ENCODE data around the gene SLC7A8. TPM values are rescaled to one million over a fixed set of nuclear protein-coding genes. Genes with fewer than 3 reads are reported as not detected.

SLC7A8 gene
- total RNA-seq, 3 donors from 2014 or later (not counting 1 experiment from before 2014, with no cell fraction given): 0.42 to 1.2 (median 1.0) TPM

DNA sequence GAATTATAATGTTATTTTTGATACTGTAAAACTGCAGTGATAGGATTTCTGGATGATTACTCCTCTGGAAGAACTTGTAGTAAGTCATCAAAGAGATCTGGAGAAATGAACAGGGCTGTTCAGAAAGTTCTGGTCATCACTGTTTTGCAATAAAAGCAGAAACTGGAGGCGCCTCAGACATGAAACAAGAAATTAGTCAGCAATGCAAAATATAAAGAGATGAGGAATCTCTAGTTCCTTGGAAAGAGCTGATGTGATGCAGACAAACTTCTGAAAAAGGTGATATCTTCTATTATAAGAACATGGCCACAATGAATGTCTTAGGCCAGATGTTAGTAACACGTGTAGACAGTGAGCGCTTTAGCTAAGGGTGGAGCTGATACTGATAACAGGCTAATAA lies 98.0 kb downstream of the SLC7A8 start:
- Histone ChIP-seq H3K9me3 (ENCODE audit: control insufficient read depth, insufficient read depth, low read length) (no peaks in the 10 kb centered on the region), H3K27me3 (ENCODE audit: control insufficient read depth, insufficient read depth, low read length) (no peaks in the 10 kb centered on the region), H3K36me3 (ENCODE audit: control insufficient read depth, insufficient read depth, low read length) (peaks cover 81% of the 10 kb centered on the region), H3K4me3 (ENCODE audit: low read length) (no peak overlapping the region), H3K4me1 (ENCODE audit: control insufficient read depth, insufficient read depth, low read length) (no peaks in the 10 kb centered on the region), H3K27ac (ENCODE audit: low read length) (no peak overlapping the region)
- TF ChIP-seq, protein P1, sequence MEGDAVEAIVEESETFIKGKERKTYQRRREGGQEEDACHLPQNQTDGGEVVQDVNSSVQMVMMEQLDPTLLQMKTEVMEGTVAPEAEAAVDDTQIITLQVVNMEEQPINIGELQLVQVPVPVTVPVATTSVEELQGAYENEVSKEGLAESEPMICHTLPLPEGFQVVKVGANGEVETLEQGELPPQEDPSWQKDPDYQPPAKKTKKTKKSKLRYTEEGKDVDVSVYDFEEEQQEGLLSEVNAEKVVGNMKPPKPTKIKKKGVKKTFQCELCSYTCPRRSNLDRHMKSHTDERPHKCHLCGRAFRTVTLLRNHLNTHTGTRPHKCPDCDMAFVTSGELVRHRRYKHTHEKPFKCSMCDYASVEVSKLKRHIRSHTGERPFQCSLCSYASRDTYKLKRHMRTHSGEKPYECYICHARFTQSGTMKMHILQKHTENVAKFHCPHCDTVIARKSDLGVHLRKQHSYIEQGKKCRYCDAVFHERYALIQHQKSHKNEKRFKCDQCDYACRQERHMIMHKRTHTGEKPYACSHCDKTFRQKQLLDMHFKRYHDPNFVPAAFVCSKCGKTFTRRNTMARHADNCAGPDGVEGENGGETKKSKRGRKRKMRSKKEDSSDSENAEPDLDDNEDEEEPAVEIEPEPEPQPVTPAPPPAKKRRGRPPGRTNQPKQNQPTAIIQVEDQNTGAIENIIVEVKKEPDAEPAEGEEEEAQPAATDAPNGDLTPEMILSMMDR (IDR thresholded peaks at IDR 0.05): no peak
- peaks cover 31% of the 10 kb centered on the region for H3K36me3 Mint-ChIP-seq
- WGBS (ENCODE audit: insufficient coverage): 96% methylated on average over 3 of the region's 3 CpGs
- intact Hi-C loops (cut with micrococcal nuclease): no loop called here
- H3K4me1 Mint-ChIP-seq: peaks cover 7 to 20% of the 10 kb centered on the region in 2 donors
- ATAC-seq (no peak), DNase-seq (no peak)
- H3K9me3 Mint-ChIP-seq: no peaks in the 10 kb centered on the region
- H3K27me3 Mint-ChIP-seq (ENCODE audit: low read depth in 2 of 2): no peaks in the 10 kb centered on the region
- H3K27ac Mint-ChIP-seq: peak overlapping the region; percentile 18 to 49
- no peak overlapping the region for H3K4me3 Mint-ChIP-seq

DNA sequence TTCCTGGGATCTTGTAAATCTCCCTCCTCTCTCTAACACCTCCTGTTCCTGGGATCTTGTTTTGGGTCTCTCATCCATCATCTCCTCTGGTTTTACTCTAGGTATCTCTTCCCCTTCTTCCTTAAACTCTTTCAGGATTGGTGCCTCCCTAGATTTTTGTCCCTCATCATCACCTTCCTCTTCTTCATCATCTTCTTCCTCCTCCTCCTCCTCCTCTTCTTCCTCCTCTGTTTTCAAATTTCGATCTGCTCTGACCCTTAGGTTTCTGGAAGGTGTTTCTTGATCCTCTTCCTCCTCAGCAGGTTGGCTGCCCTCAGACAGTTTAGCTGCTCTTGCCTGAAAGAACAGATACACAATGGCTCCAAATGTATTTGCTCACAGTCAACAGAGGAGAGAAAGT lies 103.0 kb downstream of the SLC7A8 start:
- no peaks in the 10 kb centered on the region for H3K4me1 ChIP-seq (ENCODE audit: control insufficient read depth, insufficient read depth, low read length)
- Mint-ChIP-seq H3K4me1 (peaks cover under 1 to 6% of the 10 kb centered on the region in 2 donors), H3K27ac (peak overlapping the region; percentile 14 to 53), H3K36me3 (peaks cover 31% of the 10 kb centered on the region), H3K4me3 (no peak overlapping the region), H3K27me3 (ENCODE audit: low read depth in 2 of 2) (no peaks in the 10 kb centered on the region), H3K9me3 (no peaks in the 10 kb centered on the region)
- no peak overlapping the region for H3K4me3 ChIP-seq (ENCODE audit: low read length)
- WGBS (ENCODE audit: insufficient coverage): 90% methylated on average over 1 of the region's 1 CpG
- ATAC-seq (no peak), DNase-seq (no peak)
- no peak overlapping the region for H3K27ac ChIP-seq (ENCODE audit: low read length)
- no peaks in the 10 kb centered on the region for H3K27me3 ChIP-seq (ENCODE audit: control insufficient read depth, insufficient read depth, low read length)
- intact Hi-C loops (cut with micrococcal nuclease): no loop called here
- H3K9me3 ChIP-seq (ENCODE audit: control insufficient read depth, insufficient read depth, low read length): no peaks in the 10 kb centered on the region
- TF ChIP-seq, protein P1 (IDR thresholded peaks at IDR 0.05): no peak
- peaks cover 84% of the 10 kb centered on the region for H3K36me3 ChIP-seq (ENCODE audit: control insufficient read depth, insufficient read depth, low read length)

DNA sequence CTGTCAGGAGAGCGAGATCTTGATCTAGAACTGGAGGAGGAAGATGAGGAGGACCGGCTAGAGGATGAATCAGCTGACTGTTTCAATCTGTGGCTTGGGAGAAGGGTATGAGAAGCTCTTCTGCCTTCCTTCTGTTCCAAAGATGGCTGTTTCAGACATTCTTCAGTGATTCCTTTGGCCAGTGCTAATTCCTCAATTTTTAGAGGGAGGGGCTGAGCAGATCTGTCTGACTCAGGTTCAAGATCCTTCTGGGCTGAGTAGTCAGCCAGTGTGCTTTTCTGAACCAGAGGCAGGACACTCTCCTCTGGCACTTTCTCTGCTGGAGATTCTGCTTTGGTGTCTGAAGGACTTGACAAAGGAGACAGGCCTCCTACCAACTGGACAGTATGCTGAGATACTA lies 103.7 kb downstream of the SLC7A8 start:
- H3K4me3 ChIP-seq (ENCODE audit: low read length): no peak overlapping the region
- no peak overlapping the region for H3K27ac ChIP-seq (ENCODE audit: low read length)
- Mint-ChIP-seq H3K36me3 (peaks cover 29% of the 10 kb centered on the region), H3K9me3 (no peaks in the 10 kb centered on the region), H3K27me3 (ENCODE audit: low read depth in 2 of 2) (no peaks in the 10 kb centered on the region), H3K4me1 (peaks cover 0 to 5% of the 10 kb centered on the region in 2 donors), H3K4me3 (no peak overlapping the region), H3K27ac (peak overlapping the region; percentile 14 to 53)
- TF ChIP-seq, protein P1 (IDR thresholded peaks at IDR 0.05): no peak
- 98% methylated on average over 2 of the region's 2 CpGs for WGBS (ENCODE audit: insufficient coverage)
- peaks cover 83% of the 10 kb centered on the region for H3K36me3 ChIP-seq (ENCODE audit: control insufficient read depth, insufficient read depth, low read length)
- no peaks in the 10 kb centered on the region for H3K27me3 ChIP-seq (ENCODE audit: control insufficient read depth, insufficient read depth, low read length)
- intact Hi-C loops (cut with micrococcal nuclease): no loop called here
- ATAC-seq (no peak), DNase-seq (no peak)
- H3K4me1 ChIP-seq (ENCODE audit: control insufficient read depth, insufficient read depth, low read length): no peaks in the 10 kb centered on the region
- H3K9me3 ChIP-seq (ENCODE audit: control insufficient read depth, insufficient read depth, low read length): no peaks in the 10 kb centered on the region

DNA sequence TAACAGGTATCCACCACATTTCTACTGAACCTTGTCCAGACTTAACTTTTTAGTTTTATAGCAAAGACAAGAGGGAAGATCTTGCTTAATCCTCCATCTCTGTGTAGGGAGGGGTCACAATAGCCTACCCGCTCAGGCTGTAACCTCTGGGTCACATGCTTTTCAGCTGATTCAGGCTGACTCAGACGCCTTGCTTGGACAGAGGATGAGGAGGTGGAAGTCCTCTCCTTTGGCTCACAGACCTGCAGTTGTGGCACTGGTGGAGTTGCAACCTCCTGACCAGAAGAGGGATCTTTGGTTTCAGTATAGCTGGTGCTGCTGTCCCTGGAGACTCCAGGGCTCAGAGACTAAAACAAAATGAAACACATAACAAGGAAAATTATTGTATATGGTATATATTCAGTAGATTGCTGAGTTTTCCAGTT lies 104.8 kb downstream of the SLC7A8 start:
- intact Hi-C loops (cut with micrococcal nuclease): no loop called here
- H3K27me3 ChIP-seq (ENCODE audit: control insufficient read depth, insufficient read depth, low read length): no peaks in the 10 kb centered on the region
- Mint-ChIP-seq H3K36me3 (peaks cover 29% of the 10 kb centered on the region), H3K27me3 (ENCODE audit: low read depth in 2 of 2) (no peaks in the 10 kb centered on the region), H3K4me3 (no peak overlapping the region), H3K4me1 (peaks cover 0 to 5% of the 10 kb centered on the region in 2 donors), H3K27ac (peak overlapping the region in 1 of 2 donors; percentile 53), H3K9me3 (no peaks in the 10 kb centered on the region)
- H3K4me3 ChIP-seq (ENCODE audit: low read length): no peak overlapping the region
- no peak for DNase-seq
- H3K36me3 ChIP-seq (ENCODE audit: control insufficient read depth, insufficient read depth, low read length): peaks cover 84% of the 10 kb centered on the region
- H3K27ac ChIP-seq (ENCODE audit: low read length): no peak overlapping the region
- WGBS (ENCODE audit: insufficient coverage): 77% methylated on average over 2 of the region's 2 CpGs
- no peaks in the 10 kb centered on the region for H3K9me3 ChIP-seq (ENCODE audit: control insufficient read depth, insufficient read depth, low read length)
- TF ChIP-seq, protein P1 (IDR thresholded peaks at IDR 0.05): no peak
- ATAC-seq: peak in 1 of 3 donors; percentile 46
- H3K4me1 ChIP-seq (ENCODE audit: control insufficient read depth, insufficient read depth, low read length): no peaks in the 10 kb centered on the region

Measured in natural killer cell (primary cell).